Measurements from ENCODE around the gene KCTD14. TPM values are rescaled to one million over a fixed set of nuclear protein-coding genes. Genes with fewer than 3 reads are reported as not detected.

Gene KCTD14
- total RNA-seq, 4 donors from 2014 or later, result 3.3 to 7.1 (median 5.9) TPM

GRCh38 chr11:78039919-78040671 lies 17.0 kb upstream of the KCTD14 start:
- Histone ChIP-seq H3K27me3 (no peaks in the 10 kb centered on the region), H3K4me1 (peaks cover 0 to 18% (median 5%) of the 10 kb centered on the region in 4 donors), H3K4me3 (peak overlapping the region in 2 of 4 donors; percentile 10 to 18), H3K9me3 (no peaks in the 10 kb centered on the region), H3K27ac (peak overlapping the region in 3 of 4 donors; percentile 34 to 55 (median 45)), H3K36me3 (no peaks in the 10 kb centered on the region)
- no peak for TF ChIP-seq CTCF (IDR thresholded peaks at IDR 0.05)
- TF ChIP-seq POLR2A (IDR thresholded peaks at IDR 0.05), result no peak
- DNase-seq, result peak; percentile 34 to 77 (median 75)

DNA sequence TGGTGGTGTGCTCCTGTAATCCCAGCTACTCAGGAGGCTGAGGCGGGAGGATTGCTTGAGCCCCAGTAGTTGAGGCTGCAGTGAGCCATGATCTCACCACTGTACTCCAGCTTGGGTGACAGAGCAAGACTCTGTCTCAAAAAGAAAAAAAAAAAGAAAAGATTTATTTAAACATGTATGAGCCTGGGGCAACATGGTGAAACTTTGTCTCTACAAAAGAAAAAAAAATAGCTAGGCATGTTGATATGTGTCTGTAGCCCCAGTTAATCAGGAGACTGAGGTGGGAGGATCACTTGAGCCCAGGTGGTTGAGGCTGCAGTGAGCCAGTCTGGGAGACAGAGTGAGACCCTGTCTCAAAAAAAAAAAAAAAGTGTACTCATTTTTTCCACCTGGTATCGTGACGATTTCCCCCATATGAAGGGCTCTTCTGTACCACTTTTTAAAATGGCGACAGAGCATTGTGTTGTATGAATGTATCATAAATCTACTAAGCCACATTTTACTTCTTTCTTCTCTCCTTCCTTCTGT lies 16.4 kb upstream of the KCTD14 start:
- Histone ChIP-seq H3K27me3 (no peaks in the 10 kb centered on the region), H3K4me3 (peak overlapping the region in 1 of 4 donors; percentile 18), H3K4me1 (peaks cover 0 to 18% (median 5%) of the 10 kb centered on the region in 4 donors), H3K9me3 (no peaks in the 10 kb centered on the region), H3K27ac (peak overlapping the region in 2 of 4 donors; percentile 34 to 55), H3K36me3 (no peaks in the 10 kb centered on the region)
- TF ChIP-seq CTCF (IDR thresholded peaks at IDR 0.05) (no peak), POLR2A (IDR thresholded peaks at IDR 0.05) (no peak)
- no peak for DNase-seq

- TF ChIP-seq CTCF (IDR thresholded peaks at IDR 0.05) (no peak), POLR2A (IDR thresholded peaks at IDR 0.05) (no peak)
- no peaks in the 10 kb centered on the region for H3K27me3 ChIP-seq
- no peak overlapping the region for H3K4me3 ChIP-seq
- no peaks in the 10 kb centered on the region for H3K9me3 ChIP-seq
- no peaks in the 10 kb centered on the region for H3K36me3 ChIP-seq
- DNase-seq, result peak in 2 of 3 donors; percentile 54 to 59
- H3K4me1 ChIP-seq, result peaks cover 0 to 18% (median 5%) of the 10 kb centered on the region in 4 donors
- H3K27ac ChIP-seq, result peak overlapping the region in 2 of 4 donors; percentile 43 to 55
Measured at GRCh38 chr11:78038697-78039313, 15.7 kb upstream of the KCTD14 start.

DNA sequence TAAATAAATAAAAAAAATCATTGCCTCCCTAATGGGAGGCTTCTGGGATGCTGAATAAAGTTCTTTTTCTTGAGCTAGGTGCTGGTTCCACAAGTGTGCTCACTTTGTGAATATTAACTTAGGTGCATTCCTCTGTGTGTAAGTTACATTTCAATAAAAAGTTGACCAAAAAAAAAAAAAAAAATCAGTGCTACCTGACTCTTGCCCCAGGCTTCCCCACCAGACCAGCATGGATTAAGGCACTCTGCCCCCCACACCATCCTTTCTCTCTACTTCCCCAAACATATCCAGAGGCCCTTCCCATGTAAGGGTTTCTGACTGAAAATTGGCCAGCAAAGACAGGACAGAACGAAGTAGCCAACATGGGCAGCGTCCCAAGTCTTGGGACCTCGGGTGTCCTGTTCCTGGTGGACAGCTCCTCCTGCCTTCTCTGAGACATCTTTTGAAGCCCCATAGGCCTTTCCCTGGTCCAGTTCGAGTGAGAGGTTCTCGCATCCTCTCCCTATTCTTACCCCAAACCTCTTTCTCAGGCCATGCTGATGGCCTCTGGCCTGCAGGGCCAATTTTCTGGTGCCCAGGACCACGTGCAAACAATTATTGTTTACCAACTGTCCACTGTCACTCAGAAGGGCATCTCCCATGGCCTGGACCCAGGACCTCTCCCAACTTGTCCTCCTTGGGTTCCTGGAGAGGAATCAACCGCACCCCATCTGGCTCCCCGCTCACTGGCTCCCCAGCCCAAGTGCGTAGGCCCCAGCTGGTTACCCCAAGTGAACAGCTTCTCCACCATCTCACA lies 14.9 kb upstream of the KCTD14 start:
- H3K9me3 ChIP-seq, result no peaks in the 10 kb centered on the region
- H3K4me1 ChIP-seq, result peaks cover 0 to 18% (median 5%) of the 10 kb centered on the region in 4 donors
- no peaks in the 10 kb centered on the region for H3K27me3 ChIP-seq
- no peak for TF ChIP-seq CTCF (IDR thresholded peaks at IDR 0.05)
- no peak for TF ChIP-seq POLR2A (IDR thresholded peaks at IDR 0.05)
- H3K27ac ChIP-seq, result peak overlapping the region in 1 of 4 donors; percentile 43
- DNase-seq, result no peak
- H3K36me3 ChIP-seq, result no peaks in the 10 kb centered on the region
- H3K4me3 ChIP-seq, result no peak overlapping the region

- no peaks in the 10 kb centered on the region for H3K9me3 ChIP-seq
- no peak for TF ChIP-seq CTCF (IDR thresholded peaks at IDR 0.05)
- TF ChIP-seq POLR2A (IDR thresholded peaks at IDR 0.05), result no peak
- DNase-seq, result peak in 2 of 3 donors; percentile 61 to 76
- no peaks in the 10 kb centered on the region for H3K36me3 ChIP-seq
- H3K4me3 ChIP-seq, result no peak overlapping the region
- H3K27ac ChIP-seq, result peak overlapping the region in 2 of 4 donors; percentile 6 to 35
- H3K4me1 ChIP-seq, result peaks cover 0 to 18% (median 5%) of the 10 kb centered on the region in 4 donors
- no peaks in the 10 kb centered on the region for H3K27me3 ChIP-seq
Measured at GRCh38 chr11:78037056-78037455, 14.0 kb upstream of the KCTD14 start.
